Measurements from ENCODE around the gene SERGEF. TPM values are rescaled to one million over a fixed set of nuclear protein-coding genes. Genes with fewer than 3 reads are reported as not detected.

SERGEF gene
- total and polyA plus RNA-seq, 10 of the 15 experiments (the other 5 are each of a cell fraction or from before 2014, with no cell fraction given), result 14.6 to 27.8 (median 22.4) TPM

DNA sequence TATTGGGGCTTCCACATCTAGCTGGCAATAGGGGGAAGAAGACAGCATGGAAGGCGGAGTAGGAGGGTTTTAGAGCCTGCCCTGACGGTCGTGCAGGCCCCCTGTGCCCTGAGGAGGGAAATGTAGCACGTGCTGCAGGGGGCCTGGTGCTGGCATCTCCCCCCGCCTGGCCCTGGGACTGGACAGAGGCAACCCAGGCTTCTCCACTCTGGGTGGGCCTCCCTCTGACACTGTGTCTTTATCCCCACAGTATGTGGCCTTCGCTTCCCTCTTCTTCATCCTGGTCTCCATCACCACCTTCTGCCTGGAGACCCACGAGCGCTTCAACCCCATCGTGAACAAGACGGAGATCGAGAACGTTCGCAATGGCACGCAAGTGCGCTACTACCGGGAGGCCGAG lies 241.4 kb downstream of the SERGEF start:
- Histone ChIP-seq H3K36me3 (ENCODE audit: control insufficient read depth in 2 of 2, insufficient read depth in 2 of 2, low read length in 1 of 2) (no peaks in the 10 kb centered on the region), H3K4me3 (no peak overlapping the region), H2AFZ (ENCODE audit: control insufficient read depth, low read depth, low read length) (no peak overlapping the region), H3K79me2 (ENCODE audit: control insufficient read depth, insufficient read depth, low read length) (no peaks in the 10 kb centered on the region), H4K20me1 (ENCODE audit: control insufficient read depth, insufficient read depth) (no peaks in the 10 kb centered on the region), H3K4me1 (ENCODE audit: control insufficient read depth, insufficient read depth, low read length) (no peaks in the 10 kb centered on the region), H3K9me3 (replicated peaks; ENCODE audit: control insufficient read depth, insufficient read depth, low read length) (no peaks in the 10 kb centered on the region), H3K9ac (ENCODE audit: control insufficient read depth, insufficient read depth, low read length) (no peak overlapping the region), H3K4me2 (ENCODE audit: control insufficient read depth, insufficient read depth) (no peak overlapping the region), H3K27me3 (replicated peaks in 1 of 2; ENCODE audit: control insufficient read depth in 2 of 2, insufficient read depth in 2 of 2, low read length in 1 of 2) (no peaks in the 10 kb centered on the region), H3K27ac (ENCODE audit: control insufficient read depth, insufficient read depth) (no peak overlapping the region)
- no TSS peak for BruUV-seq (replicated peaks)
- FAIRE-seq (no peak), ATAC-seq (no peak), DNase-seq (ENCODE audit: low read depth, low spot score) (no peak)
- WGBS (ENCODE audit: insufficient coverage, insufficient replicate concordance, low lambda C conversion rate, missing lambda C conversion rate), result 61% methylated on average over 17 of the region's 17 CpGs
- intact Hi-C loops (cut with micrococcal nuclease; ENCODE audit: unreplicated experiment), result no loop called here
- ChIA-PET RAD21 (ENCODE audit: unreplicated experiment) (no interaction called here), SMC1A (ENCODE audit: uncharacterized antibody, unreplicated experiment) (interaction anchor here (1.7 kb wide), 1 partner anchor 13 kb away, joined by 4 read pairs; no protein-coding TSS in a partner anchor), CTCF (interaction anchor here (0.6 kb wide), 1 partner anchor 13 kb away, joined by 3 read pairs; no protein-coding TSS in a partner anchor), POLR2A (no interaction called here)
- in situ Hi-C loops (cut with MboI), result no loop called here
- TF ChIP-seq MTA2 (IDR thresholded peaks at IDR 0.05; ENCODE audit: low read depth) (no peak), CBX5 (IDR thresholded peaks at IDR 0.05; ENCODE audit: low read depth) (no peak), ZNF217 (IDR thresholded peaks at IDR 0.05) (no peak), TCF12 (IDR thresholded peaks at IDR 0.05; ENCODE audit: low read depth, low read length) (no peak), FOXM1 (IDR thresholded peaks at IDR 0.05; ENCODE audit: low read depth, low read length) (no peak), MTA3 (IDR thresholded peaks at IDR 0.05; ENCODE audit: borderline replicate concordance, low read length) (no peak), FOS (IDR thresholded peaks at IDR 0.05; ENCODE audit: borderline replicate concordance, extremely low read depth, insufficient read length) (no peak), SMAD5 (IDR thresholded peaks at IDR 0.05; ENCODE audit: low read depth) (no peak), NR2C2 (IDR thresholded peaks at IDR 0.05; ENCODE audit: borderline replicate concordance, control insufficient read depth, insufficient read length, low read depth) (no peak)
- TF ChIP-seq, protein P1, sequence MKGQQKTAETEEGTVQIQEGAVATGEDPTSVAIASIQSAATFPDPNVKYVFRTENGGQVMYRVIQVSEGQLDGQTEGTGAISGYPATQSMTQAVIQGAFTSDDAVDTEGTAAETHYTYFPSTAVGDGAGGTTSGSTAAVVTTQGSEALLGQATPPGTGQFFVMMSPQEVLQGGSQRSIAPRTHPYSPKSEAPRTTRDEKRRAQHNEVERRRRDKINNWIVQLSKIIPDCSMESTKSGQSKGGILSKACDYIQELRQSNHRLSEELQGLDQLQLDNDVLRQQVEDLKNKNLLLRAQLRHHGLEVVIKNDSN (IDR thresholded peaks at IDR 0.05; ENCODE audit: borderline replicate concordance, extremely low read length, insufficient read depth, low read depth, low read length), result no peak
- TF ChIP-seq, protein P2, sequence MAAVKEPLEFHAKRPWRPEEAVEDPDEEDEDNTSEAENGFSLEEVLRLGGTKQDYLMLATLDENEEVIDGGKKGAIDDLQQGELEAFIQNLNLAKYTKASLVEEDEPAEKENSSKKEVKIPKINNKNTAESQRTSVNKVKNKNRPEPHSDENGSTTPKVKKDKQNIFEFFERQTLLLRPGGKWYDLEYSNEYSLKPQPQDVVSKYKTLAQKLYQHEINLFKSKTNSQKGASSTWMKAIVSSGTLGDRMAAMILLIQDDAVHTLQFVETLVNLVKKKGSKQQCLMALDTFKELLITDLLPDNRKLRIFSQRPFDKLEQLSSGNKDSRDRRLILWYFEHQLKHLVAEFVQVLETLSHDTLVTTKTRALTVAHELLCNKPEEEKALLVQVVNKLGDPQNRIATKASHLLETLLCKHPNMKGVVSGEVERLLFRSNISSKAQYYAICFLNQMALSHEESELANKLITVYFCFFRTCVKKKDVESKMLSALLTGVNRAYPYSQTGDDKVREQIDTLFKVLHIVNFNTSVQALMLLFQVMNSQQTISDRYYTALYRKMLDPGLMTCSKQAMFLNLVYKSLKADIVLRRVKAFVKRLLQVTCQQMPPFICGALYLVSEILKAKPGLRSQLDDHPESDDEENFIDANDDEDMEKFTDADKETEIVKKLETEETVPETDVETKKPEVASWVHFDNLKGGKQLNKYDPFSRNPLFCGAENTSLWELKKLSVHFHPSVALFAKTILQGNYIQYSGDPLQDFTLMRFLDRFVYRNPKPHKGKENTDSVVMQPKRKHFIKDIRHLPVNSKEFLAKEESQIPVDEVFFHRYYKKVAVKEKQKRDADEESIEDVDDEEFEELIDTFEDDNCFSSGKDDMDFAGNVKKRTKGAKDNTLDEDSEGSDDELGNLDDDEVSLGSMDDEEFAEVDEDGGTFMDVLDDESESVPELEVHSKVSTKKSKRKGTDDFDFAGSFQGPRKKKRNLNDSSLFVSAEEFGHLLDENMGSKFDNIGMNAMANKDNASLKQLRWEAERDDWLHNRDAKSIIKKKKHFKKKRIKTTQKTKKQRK (IDR thresholded peaks at IDR 0.05; ENCODE audit: low read depth, low read length), result no peak
- TF ChIP-seq, protein P3, sequence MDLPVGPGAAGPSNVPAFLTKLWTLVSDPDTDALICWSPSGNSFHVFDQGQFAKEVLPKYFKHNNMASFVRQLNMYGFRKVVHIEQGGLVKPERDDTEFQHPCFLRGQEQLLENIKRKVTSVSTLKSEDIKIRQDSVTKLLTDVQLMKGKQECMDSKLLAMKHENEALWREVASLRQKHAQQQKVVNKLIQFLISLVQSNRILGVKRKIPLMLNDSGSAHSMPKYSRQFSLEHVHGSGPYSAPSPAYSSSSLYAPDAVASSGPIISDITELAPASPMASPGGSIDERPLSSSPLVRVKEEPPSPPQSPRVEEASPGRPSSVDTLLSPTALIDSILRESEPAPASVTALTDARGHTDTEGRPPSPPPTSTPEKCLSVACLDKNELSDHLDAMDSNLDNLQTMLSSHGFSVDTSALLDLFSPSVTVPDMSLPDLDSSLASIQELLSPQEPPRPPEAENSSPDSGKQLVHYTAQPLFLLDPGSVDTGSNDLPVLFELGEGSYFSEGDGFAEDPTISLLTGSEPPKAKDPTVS (IDR thresholded peaks at IDR 0.05; ENCODE audit: low read depth, low read length), result no peak
- TF ChIP-seq, protein P4, sequence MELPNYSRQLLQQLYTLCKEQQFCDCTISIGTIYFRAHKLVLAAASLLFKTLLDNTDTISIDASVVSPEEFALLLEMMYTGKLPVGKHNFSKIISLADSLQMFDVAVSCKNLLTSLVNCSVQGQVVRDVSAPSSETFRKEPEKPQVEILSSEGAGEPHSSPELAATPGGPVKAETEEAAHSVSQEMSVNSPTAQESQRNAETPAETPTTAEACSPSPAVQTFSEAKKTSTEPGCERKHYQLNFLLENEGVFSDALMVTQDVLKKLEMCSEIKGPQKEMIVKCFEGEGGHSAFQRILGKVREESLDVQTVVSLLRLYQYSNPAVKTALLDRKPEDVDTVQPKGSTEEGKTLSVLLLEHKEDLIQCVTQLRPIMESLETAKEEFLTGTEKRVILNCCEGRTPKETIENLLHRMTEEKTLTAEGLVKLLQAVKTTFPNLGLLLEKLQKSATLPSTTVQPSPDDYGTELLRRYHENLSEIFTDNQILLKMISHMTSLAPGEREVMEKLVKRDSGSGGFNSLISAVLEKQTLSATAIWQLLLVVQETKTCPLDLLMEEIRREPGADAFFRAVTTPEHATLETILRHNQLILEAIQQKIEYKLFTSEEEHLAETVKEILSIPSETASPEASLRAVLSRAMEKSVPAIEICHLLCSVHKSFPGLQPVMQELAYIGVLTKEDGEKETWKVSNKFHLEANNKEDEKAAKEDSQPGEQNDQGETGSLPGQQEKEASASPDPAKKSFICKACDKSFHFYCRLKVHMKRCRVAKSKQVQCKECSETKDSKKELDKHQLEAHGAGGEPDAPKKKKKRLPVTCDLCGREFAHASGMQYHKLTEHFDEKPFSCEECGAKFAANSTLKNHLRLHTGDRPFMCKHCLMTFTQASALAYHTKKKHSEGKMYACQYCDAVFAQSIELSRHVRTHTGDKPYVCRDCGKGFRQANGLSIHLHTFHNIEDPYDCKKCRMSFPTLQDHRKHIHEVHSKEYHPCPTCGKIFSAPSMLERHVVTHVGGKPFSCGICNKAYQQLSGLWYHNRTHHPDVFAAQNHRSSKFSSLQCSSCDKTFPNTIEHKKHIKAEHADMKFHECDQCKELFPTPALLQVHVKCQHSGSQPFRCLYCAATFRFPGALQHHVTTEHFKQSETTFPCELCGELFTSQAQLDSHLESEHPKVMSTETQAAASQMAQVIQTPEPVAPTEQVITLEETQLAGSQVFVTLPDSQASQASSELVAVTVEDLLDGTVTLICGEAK (IDR thresholded peaks at IDR 0.05; ENCODE audit: borderline replicate concordance), result no peak
